ENCODE results near the gene GAPT.
"Not testable (repeated sequence)": the region's sequence is repeated elsewhere in the genome, so short reads cannot be mapped to it uniquely, and the experiment has no call there.

GAPT gene

GRCh38 chr5:58504766-58505165, 13.5 kb downstream of the GAPT start:
- no peak for DNase-seq (ENCODE audit: low read depth)

GRCh38 chr5:58505502-58505901, 14.3 kb downstream of the GAPT start:
- no peak for DNase-seq (ENCODE audit: low read depth)

GRCh38 chr5:58505971-58506640, 14.9 kb downstream of the GAPT start:
- no peak for DNase-seq (ENCODE audit: low read depth)

- DNase-seq (ENCODE audit: low read depth), result no peak
Measured at GRCh38 chr5:58507715-58508114, 16.5 kb downstream of the GAPT start.

DNA sequence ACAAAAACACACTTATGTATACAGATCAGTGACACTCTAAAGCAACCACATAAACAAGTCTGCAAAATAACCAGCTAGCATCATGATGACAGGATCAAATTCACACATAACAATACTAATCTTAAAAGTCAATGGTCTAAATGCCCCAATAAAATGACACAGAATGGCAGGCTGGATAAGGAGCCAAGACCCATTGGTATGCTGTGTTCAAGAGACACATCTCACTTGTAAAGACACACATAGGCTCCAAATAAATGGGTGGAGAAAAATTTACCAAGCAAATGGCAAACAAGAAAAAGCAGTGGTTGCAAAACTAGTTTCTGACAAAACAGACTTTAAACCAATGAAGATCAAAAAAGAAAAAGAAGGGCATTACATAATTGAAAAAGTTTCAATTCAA, 26.0 kb downstream of the GAPT start:
- DNase-seq (ENCODE audit: low read depth), result no peak

DNA sequence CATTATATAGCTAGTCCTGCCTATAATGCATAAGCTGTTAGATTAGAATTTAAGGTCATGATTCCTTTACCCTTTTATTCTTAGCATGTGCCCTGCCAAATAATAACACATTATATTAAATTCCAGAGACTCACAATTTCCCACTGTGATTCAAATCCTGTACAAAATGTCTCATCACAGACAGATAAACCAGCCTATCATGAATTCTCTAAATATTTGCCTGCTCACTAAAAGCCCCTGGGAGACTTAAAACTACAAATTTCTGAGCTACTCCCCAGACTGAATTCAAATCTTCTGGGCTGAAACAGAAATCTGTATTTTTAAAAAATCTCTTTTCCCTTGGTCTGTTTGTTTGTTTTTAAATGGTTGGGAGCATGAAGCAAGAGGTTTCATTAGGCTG, 32.7 kb downstream of the GAPT start:
- no peak for DNase-seq (ENCODE audit: low read depth)

DNA sequence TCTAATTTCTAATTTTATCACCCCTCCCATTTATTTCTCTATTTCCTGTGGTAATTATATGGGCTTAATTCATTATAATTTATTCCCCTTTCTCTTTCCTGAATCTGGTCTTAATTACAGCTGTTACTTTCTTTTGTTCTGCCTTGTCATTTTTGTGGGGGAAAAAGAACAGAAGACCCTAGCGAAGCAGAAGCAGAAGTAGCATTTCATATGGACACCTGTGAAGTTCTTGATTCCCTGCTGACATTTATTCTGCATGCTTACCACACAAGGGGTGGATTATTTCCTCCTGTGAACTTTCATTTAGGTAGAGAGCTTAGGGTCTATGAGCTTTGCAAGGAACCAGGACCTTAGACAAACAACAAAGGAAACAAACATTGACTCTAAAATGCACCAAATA, 33.3 kb downstream of the GAPT start:
- DNase-seq (ENCODE audit: low read depth), result no peak

GRCh38 chr5:58530942-58531490, 39.8 kb downstream of the GAPT start:
- DNase-seq (ENCODE audit: low read depth), result no peak

GRCh38 chr5:58541935-58542334, 50.7 kb downstream of the GAPT start:
- not testable (repeated sequence) for DNase-seq (ENCODE audit: low read depth)

DNA sequence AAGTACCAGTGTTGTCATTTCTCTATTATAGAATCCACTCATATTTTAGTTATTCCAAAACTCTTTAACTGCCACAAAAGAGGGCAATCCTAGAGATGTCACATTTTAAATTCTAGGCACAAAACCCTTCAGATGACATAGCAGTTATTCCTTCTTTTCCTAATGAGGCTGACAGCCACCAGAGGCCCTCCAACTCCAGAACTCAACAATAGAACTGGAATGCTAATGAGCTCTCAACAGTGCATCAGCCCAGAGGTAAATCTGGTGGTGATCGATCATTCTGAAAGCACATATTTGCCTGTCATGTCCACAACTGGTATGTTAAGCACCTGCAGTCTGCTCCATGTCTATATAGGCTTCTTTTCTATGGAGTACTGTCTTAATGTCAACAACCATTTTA, 51.5 kb downstream of the GAPT start:
- DNase-seq (ENCODE audit: low read depth), result no peak

DNA sequence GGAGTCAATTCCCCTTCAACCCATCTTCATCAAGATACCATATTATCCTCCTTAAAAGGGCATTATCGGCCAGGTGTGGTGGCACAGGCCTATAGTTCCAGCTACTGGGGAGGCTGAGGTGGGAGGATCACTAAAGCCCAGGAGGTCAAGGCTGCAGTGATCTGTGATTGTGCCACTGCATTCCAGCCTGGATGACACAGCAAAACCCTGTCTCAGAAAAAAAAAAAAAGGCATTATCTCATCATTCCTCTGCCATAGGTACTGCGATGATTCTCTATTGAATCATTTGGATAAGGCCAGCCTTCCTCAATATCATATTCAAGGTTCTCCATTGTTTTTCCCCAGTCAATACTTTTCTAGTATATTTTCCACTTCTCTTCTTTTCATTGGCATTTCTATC, 52.5 kb downstream of the GAPT start:
- no peak for DNase-seq (ENCODE audit: low read depth)

DNA sequence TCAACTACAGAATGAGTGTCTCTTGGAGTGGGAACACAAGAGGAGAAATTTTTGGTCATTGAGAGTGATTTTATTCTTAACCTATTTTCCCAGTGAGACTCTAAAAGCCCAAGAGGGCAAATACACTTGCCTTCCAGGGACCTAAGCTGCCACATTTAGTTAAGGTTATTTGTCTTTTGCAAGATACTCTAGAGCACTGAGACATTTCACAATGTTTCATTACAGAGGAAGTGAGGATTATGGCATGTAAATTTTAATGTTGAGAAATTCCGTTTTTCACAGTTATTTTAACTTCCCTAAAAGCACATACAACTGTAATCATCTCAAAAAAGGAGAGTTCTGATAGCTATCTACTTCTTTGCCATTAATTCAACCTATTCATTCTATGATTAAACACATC, 53.0 kb downstream of the GAPT start:
- DNase-seq (ENCODE audit: low read depth), result no peak

- DNase-seq (ENCODE audit: low read depth), result no peak
Measured at GRCh38 chr5:58544926-58545325, 53.7 kb downstream of the GAPT start.

GRCh38 chr5:58545912-58546311, 54.7 kb downstream of the GAPT start:
- no peak for DNase-seq (ENCODE audit: low read depth)
